Peyer's patch (tissue), 4 donors: ENCODE measurements around the gene CAPN5.

Experiments
- POLR2A ChIP-seq, 2 donors: fragments of 450-650 bp; IDR thresholded peaks; one replicate each; pipeline ENCODE4 v1.5.1; 2017; ENCODE audit warnings: antibody characterized with exemption in 2 of 2, mild to moderate bottlenecking in 2 of 2, moderate library complexity in 2 of 2
- TF ChIP-seq, protein P1 (sequence below), 6 experiments: fragments of 450-650 bp in 4 of 6; fragments of 200-600 bp in 2 of 6; sonication (generic) in 1 of 6; IDR thresholded peaks; one replicate each; pipeline ENCODE4 v1.5.1; 2017 to 2019; ENCODE audit warnings: antibody characterized with exemption in 6 of 6, mild to moderate bottlenecking in 3 of 6, moderate library complexity in 1 of 6

DNA sequence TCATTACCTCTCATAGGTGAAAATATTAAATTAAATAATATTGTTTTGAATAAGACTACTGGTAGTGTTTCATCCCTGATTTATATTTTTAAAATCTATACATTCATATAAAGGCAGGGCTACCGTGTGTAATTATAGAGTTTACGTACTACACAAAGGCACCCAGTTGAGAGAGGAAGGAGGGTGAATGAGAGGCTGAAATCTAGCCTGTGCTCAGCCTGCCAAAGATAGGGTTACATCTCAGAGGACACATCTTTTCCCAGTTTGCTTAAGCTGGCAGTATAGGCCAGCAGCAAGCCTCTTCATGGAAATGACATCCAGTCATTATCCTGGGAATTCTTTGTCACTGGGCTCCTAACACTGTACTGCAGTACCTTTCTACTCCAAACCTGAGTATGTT is 40.0 kb upstream of the CAPN5 start:
- TF ChIP-seq, protein P1, sequence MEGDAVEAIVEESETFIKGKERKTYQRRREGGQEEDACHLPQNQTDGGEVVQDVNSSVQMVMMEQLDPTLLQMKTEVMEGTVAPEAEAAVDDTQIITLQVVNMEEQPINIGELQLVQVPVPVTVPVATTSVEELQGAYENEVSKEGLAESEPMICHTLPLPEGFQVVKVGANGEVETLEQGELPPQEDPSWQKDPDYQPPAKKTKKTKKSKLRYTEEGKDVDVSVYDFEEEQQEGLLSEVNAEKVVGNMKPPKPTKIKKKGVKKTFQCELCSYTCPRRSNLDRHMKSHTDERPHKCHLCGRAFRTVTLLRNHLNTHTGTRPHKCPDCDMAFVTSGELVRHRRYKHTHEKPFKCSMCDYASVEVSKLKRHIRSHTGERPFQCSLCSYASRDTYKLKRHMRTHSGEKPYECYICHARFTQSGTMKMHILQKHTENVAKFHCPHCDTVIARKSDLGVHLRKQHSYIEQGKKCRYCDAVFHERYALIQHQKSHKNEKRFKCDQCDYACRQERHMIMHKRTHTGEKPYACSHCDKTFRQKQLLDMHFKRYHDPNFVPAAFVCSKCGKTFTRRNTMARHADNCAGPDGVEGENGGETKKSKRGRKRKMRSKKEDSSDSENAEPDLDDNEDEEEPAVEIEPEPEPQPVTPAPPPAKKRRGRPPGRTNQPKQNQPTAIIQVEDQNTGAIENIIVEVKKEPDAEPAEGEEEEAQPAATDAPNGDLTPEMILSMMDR (IDR thresholded peaks at IDR 0.05) = no peak
- no peak for TF ChIP-seq POLR2A (IDR thresholded peaks at IDR 0.05)
